ENCODE results near the gene TMEM72. TPM values are rescaled to one million over a fixed set of nuclear protein-coding genes. Genes with fewer than 3 reads are reported as not detected.

The TMEM72 gene
- total and polyA plus RNA-seq, 2 of the 13 experiments (the other 11 are each of a cell fraction or from before 2014, with no cell fraction given), result 0.04 TPM; not detected in 1

DNA sequence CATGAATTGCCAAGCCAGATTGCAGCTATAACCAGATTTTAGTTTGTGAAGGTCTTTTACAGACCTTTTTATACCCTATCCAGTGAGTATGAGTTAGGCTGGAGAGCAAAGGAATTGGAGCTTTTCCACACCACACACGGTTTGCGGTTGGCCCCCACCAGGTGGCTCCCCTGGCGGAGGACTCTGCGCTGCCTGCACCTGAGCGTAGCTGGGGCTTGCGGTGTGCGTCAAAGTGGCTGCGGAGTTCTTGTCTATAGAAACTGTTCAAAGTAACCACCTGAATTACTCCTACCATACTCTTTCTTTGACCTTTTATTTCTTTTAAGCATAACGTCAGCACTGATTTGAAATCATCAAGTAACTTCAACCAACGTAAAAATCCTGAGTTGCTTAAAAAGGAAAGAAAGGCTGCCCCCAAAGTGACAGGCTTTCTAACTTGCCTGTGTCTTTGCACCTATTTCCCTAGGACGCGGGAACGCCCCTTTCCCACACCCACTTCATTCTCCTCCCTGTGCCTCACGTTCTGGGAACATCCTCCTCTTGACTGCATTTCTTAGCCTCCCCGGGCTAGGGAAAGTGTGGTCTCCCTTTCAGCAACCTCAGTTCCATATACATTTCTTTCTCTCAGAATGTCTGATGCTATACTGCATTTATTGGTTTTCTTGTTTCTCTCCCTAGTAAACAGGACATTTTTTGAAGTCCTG is 47.6 kb upstream of the TMEM72 start:
- CTCF ChIA-PET (ENCODE audit: low intra/inter-chr PET ratio, low total read pairs), result no interaction called here
- Histone ChIP-seq H3K9me3 (ENCODE audit: low read length) (no peaks in the 10 kb centered on the region), H3K27ac (ENCODE audit: extremely low read length, insufficient read depth, low read length) (no peak overlapping the region), H3K27me3 (ENCODE audit: control insufficient read depth in 1 of 2, insufficient read depth in 2 of 2, low read length in 2 of 2) (peaks cover 1 to 25% of the 10 kb centered on the region in 2 experiments; a peak in 3 of 5 replicates), H4K20me1 (ENCODE audit: insufficient read depth, low read length) (no peaks in the 10 kb centered on the region), H3K4me2 (ENCODE audit: low read depth, low read length) (no peak overlapping the region), H3K4me1 (ENCODE audit: insufficient read depth, low read length) (peaks cover 11% of the 10 kb centered on the region), H3K4me3 (replicated peaks in 1 of 3; ENCODE audit: insufficient read depth in 1 of 3, low read depth in 2 of 3, low read length in 3 of 3) (no peak overlapping the region), H3K36me3 (replicated peaks in 1 of 2; ENCODE audit: control insufficient read depth in 1 of 2, insufficient read depth in 2 of 2, low read length in 2 of 2) (no peaks in the 10 kb centered on the region), H3K79me2 (ENCODE audit: insufficient read depth, low read length) (no peaks in the 10 kb centered on the region), H2AFZ (ENCODE audit: low read length) (no peak overlapping the region), H3K9ac (ENCODE audit: insufficient read depth, low read depth, low read length) (no peak overlapping the region)
- intact Hi-C loops (cut with micrococcal nuclease; ENCODE audit: unreplicated experiment), result loop anchor here (2.0 kb wide), 2 partner anchors 61 to 1193 kb away; no protein-coding TSS in a partner anchor
- DNase-seq (ENCODE audit: low spot score), result no peak
- ATAC-seq, result no peak
- no TSS peak for BruUV-seq (replicated peaks)
- no peak for FAIRE-seq
- 87% methylated on average over 15 of the region's 15 CpGs for WGBS (ENCODE audit: low lambda C conversion rate)
- in situ Hi-C loops (cut with HindIII; ENCODE audit: extremely low pct_ligation_motif_present, low pct_unique_long_range_greater_than_20kb), result loop anchor here (5.0 kb wide), 1 partner anchor 1191 kb away; no protein-coding TSS in a partner anchor
- POLR2A ChIA-PET, result no interaction called here
- TF ChIP-seq NBN (conservative IDR thresholded peaks at IDR 0.05), result no peak
- TF ChIP-seq, protein P1, sequence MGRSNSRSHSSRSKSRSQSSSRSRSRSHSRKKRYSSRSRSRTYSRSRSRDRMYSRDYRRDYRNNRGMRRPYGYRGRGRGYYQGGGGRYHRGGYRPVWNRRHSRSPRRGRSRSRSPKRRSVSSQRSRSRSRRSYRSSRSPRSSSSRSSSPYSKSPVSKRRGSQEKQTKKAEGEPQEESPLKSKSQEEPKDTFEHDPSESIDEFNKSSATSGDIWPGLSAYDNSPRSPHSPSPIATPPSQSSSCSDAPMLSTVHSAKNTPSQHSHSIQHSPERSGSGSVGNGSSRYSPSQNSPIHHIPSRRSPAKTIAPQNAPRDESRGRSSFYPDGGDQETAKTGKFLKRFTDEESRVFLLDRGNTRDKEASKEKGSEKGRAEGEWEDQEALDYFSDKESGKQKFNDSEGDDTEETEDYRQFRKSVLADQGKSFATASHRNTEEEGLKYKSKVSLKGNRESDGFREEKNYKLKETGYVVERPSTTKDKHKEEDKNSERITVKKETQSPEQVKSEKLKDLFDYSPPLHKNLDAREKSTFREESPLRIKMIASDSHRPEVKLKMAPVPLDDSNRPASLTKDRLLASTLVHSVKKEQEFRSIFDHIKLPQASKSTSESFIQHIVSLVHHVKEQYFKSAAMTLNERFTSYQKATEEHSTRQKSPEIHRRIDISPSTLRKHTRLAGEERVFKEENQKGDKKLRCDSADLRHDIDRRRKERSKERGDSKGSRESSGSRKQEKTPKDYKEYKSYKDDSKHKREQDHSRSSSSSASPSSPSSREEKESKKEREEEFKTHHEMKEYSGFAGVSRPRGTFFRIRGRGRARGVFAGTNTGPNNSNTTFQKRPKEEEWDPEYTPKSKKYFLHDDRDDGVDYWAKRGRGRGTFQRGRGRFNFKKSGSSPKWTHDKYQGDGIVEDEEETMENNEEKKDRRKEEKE (IDR thresholded peaks at IDR 0.05), result no peak
- TF ChIP-seq SATB2 (CRISPR knock-in tag; IDR thresholded peaks at IDR 0.05), result no peak
- no peak for TF ChIP-seq IKZF1 (IDR thresholded peaks at IDR 0.05)
- no peak for TF ChIP-seq ZNF749 (CRISPR knock-in tag; IDR thresholded peaks at IDR 0.05; ENCODE audit: borderline replicate concordance)
- TF ChIP-seq ZBTB3 (CRISPR knock-in tag; IDR thresholded peaks at IDR 0.05; ENCODE audit: borderline replicate concordance, low read depth), result no peak
- no peak for TF ChIP-seq ZNF660 (CRISPR knock-in tag; IDR thresholded peaks at IDR 0.05; ENCODE audit: borderline replicate concordance, low read depth)
- TF ChIP-seq, protein P2, sequence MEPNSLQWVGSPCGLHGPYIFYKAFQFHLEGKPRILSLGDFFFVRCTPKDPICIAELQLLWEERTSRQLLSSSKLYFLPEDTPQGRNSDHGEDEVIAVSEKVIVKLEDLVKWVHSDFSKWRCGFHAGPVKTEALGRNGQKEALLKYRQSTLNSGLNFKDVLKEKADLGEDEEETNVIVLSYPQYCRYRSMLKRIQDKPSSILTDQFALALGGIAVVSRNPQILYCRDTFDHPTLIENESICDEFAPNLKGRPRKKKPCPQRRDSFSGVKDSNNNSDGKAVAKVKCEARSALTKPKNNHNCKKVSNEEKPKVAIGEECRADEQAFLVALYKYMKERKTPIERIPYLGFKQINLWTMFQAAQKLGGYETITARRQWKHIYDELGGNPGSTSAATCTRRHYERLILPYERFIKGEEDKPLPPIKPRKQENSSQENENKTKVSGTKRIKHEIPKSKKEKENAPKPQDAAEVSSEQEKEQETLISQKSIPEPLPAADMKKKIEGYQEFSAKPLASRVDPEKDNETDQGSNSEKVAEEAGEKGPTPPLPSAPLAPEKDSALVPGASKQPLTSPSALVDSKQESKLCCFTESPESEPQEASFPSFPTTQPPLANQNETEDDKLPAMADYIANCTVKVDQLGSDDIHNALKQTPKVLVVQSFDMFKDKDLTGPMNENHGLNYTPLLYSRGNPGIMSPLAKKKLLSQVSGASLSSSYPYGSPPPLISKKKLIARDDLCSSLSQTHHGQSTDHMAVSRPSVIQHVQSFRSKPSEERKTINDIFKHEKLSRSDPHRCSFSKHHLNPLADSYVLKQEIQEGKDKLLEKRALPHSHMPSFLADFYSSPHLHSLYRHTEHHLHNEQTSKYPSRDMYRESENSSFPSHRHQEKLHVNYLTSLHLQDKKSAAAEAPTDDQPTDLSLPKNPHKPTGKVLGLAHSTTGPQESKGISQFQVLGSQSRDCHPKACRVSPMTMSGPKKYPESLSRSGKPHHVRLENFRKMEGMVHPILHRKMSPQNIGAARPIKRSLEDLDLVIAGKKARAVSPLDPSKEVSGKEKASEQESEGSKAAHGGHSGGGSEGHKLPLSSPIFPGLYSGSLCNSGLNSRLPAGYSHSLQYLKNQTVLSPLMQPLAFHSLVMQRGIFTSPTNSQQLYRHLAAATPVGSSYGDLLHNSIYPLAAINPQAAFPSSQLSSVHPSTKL (CRISPR knock-in tag; IDR thresholded peaks at IDR 0.05), result no peak
- no peak for TF ChIP-seq FOXK2 (IDR thresholded peaks at IDR 0.05)
- TF ChIP-seq RELA (CRISPR knock-in tag; IDR thresholded peaks at IDR 0.05), result no peak
- no peak for TF ChIP-seq TMF1 (CRISPR knock-in tag; IDR thresholded peaks at IDR 0.05; ENCODE audit: low read depth)
- TF ChIP-seq ZNF343 (CRISPR knock-in tag; IDR thresholded peaks at IDR 0.05), result no peak
- TF ChIP-seq TSC22D2 (CRISPR knock-in tag; IDR thresholded peaks at IDR 0.05; ENCODE audit: borderline replicate concordance), result no peak
- TF ChIP-seq SOX6 (IDR thresholded peaks at IDR 0.05), result no peak
- no peak for TF ChIP-seq SOX6 (CRISPR knock-in tag; IDR thresholded peaks at IDR 0.05)
- no peak for TF ChIP-seq ZNF879 (CRISPR knock-in tag; IDR thresholded peaks at IDR 0.05)
- TF ChIP-seq SYNCRIP (IDR thresholded peaks at IDR 0.05; ENCODE audit: insufficient read depth, low read depth, low read length), result no peak
- TF ChIP-seq CEBPB (IDR thresholded peaks at IDR 0.05; ENCODE audit: borderline replicate concordance, low read depth, low read length), result no peak
